Aorta (tissue), 5 donors: ENCODE measurements around the gene ZNF697. TPM values are rescaled to one million over a fixed set of nuclear protein-coding genes. Genes with fewer than 3 reads are reported as not detected.
A peak's percentile ranks its signal among the peaks of the same experiment; 100 is the strongest.

Experiments
- ATAC-seq: fragments of 200-7000 bp; cut with Tn5 transposase; one replicate; pipeline ENCODE4 v1.9.1; 2022; ENCODE audit warnings: moderate library complexity; ENCODE audit not compliant: low FRiP score
- DNase-seq, 2 donors: peaks; one replicate each; pipeline ENCODE4 v3.0.0-alpha.2; 2020
- H3K27ac ChIP-seq, 2 donors: one replicate each; pipeline ENCODE4 v1.5.1; 2013; ENCODE audit warnings: low read length in 2 of 2, mild to moderate bottlenecking in 2 of 2, moderate library complexity in 2 of 2, control low read depth in 1 of 2, inconsistent platforms in 1 of 2, low read depth in 1 of 2
- H3K27me3 ChIP-seq, 2 donors: one replicate each; pipeline ENCODE4 v1.6.1; 2013; ENCODE audit warnings: control low read depth in 1 of 2, low read length in 1 of 2, mild to moderate bottlenecking in 1 of 2, moderate library complexity in 1 of 2; ENCODE audit not compliant: insufficient read depth in 2 of 2, control insufficient read depth in 1 of 2
- H3K36me3 ChIP-seq, 2 donors: one replicate each; pipeline ENCODE4 v1.6.1; 2013; ENCODE audit warnings: control low read depth in 1 of 2, low read length in 1 of 2, mild to moderate bottlenecking in 1 of 2; ENCODE audit not compliant: insufficient read depth in 2 of 2, control insufficient read depth in 1 of 2
- H3K4me1 ChIP-seq, 2 donors: one replicate each; pipeline ENCODE4 v1.6.1; 2013; ENCODE audit warnings: low read length in 2 of 2, control low read depth in 1 of 2, mild to moderate bottlenecking in 1 of 2, moderate library complexity in 1 of 2; ENCODE audit not compliant: insufficient read depth in 2 of 2, control insufficient read depth in 1 of 2
- H3K4me3 ChIP-seq, 2 donors: one replicate each; pipeline ENCODE4 v1.5.1; 2013; ENCODE audit warnings: low read length in 2 of 2, control low read depth in 1 of 2, mild to moderate bottlenecking in 1 of 2
- H3K9me3 ChIP-seq: one replicate; pipeline ENCODE4 v1.6.1; 2013; ENCODE audit warnings: mild to moderate bottlenecking, low read length; ENCODE audit not compliant: control insufficient read depth
- WGBS, 2 donors: extraction: QIAGEN DNeasy Blood & Tissue Kit; methylation state at CpG; one replicate each; pipeline ENCODE4 v1.1.7; 2013; 5-methylcytosine and 5-hydroxymethylcytosine counted together
- intact Hi-C, 2 donors: fragments of 100-400 bp; cut with DNase I; formaldehyde crosslinking; loops; one replicate each; pipeline versions ENCODE4 v1.14.2 to v1.15.0; 2022
- polyA plus RNA-seq, 2 donors: library from polyadenylated mRNA; stranded (reverse); fragments of 200-250 nt; gene quantifications; one replicate each; pipeline ENCODE4 v1.2.3, GENCODE V29; 2013
- total RNA-seq, 2 donors: library from RNA; stranded (reverse); fragmentation: NEBNext Ultra II Directional; extraction: Animal tissue kit (Norgen Biotek cat#: 25700); gene quantifications; one replicate each; pipeline ENCODE4 v1.2.1, GENCODE V29; 2021
- donor health status: healthy with polysubstance abuse.
- donor health status: Bipolar disorder and iron deficiency.
- donor health status: DM: no; HTN: no; CAD: no.
- donor health status: DM: no; HTN: no; CAD: no.
- donor health status: DM: yes; HTN: yes; CAD: no.

Gene ZNF697
- total and polyA plus RNA-seq, 4 donors: 0.63 to 6.0 (median 3.2) TPM

GRCh38 chr1:119681560-119681959, 33.5 kb upstream of the ZNF697 start:
- no peaks in the 10 kb centered on the region for H3K36me3 ChIP-seq
- H3K27me3 ChIP-seq: no peaks in the 10 kb centered on the region
- intact Hi-C loops: no loop called here
- no peak for ATAC-seq
- H3K4me3 ChIP-seq: no peak overlapping the region
- H3K9me3 ChIP-seq: no peaks in the 10 kb centered on the region
- WGBS, 2 donors: 91 to 96% methylated on average over 2 of the region's 2 CpGs
- H3K27ac ChIP-seq: no peak overlapping the region
- DNase-seq: no peak
- H3K4me1 ChIP-seq: no peaks in the 10 kb centered on the region

GRCh38 chr1:119680723-119681122, 32.7 kb upstream of the ZNF697 start:
- H3K4me1 ChIP-seq: no peaks in the 10 kb centered on the region

GRCh38 chr1:119680193-119680592, 32.1 kb upstream of the ZNF697 start:
- H3K27ac ChIP-seq: no peak overlapping the region
- WGBS, 2 donors: 94 to 95% methylated on average over 3 of the region's 3 CpGs
- intact Hi-C loops: no loop called here
- H3K4me3 ChIP-seq: no peak overlapping the region
- DNase-seq (no peak), ATAC-seq (no peak)
- no peaks in the 10 kb centered on the region for H3K4me1 ChIP-seq
- no peaks in the 10 kb centered on the region for H3K9me3 ChIP-seq
- no peaks in the 10 kb centered on the region for H3K36me3 ChIP-seq
- H3K27me3 ChIP-seq: no peaks in the 10 kb centered on the region

More at GRCh38 chr1:119680723-119681122, 32.7 kb upstream of the ZNF697 start:
- 70 to 72% methylated on average over 2 of the region's 2 CpGs for WGBS, 2 donors
- no peaks in the 10 kb centered on the region for H3K36me3 ChIP-seq
- H3K27me3 ChIP-seq: no peaks in the 10 kb centered on the region
- H3K27ac ChIP-seq: no peak overlapping the region
- DNase-seq (no peak), ATAC-seq (no peak)
- no peak overlapping the region for H3K4me3 ChIP-seq
- no peaks in the 10 kb centered on the region for H3K9me3 ChIP-seq
- intact Hi-C loops: no loop called here

GRCh38 chr1:119679223-119679622, 31.2 kb upstream of the ZNF697 start:
- Histone ChIP-seq H3K27me3 (no peaks in the 10 kb centered on the region), H3K27ac (no peak overlapping the region), H3K4me3 (no peak overlapping the region), H3K36me3 (no peaks in the 10 kb centered on the region), H3K9me3 (no peaks in the 10 kb centered on the region), H3K4me1 (no peaks in the 10 kb centered on the region)
- DNase-seq (no peak), ATAC-seq (no peak)
- intact Hi-C loops: no loop called here
- WGBS, 2 donors: 96 to 100% methylated on average over 1 of the region's 1 CpG

GRCh38 chr1:119676571-119677206, 28.6 kb upstream of the ZNF697 start:
- WGBS, 2 donors: 93% methylated on average over 6 to 8 of the region's 8 CpGs
- intact Hi-C loops: no loop called here
- H3K27me3 ChIP-seq: no peaks in the 10 kb centered on the region
- H3K4me3 ChIP-seq: no peak overlapping the region
- H3K27ac ChIP-seq: no peak overlapping the region
- no peaks in the 10 kb centered on the region for H3K36me3 ChIP-seq
- H3K4me1 ChIP-seq: no peaks in the 10 kb centered on the region
- no peaks in the 10 kb centered on the region for H3K9me3 ChIP-seq
- peak; percentile 86 for ATAC-seq
- DNase-seq: peak in 1 of 2 donors; percentile 49

GRCh38 chr1:119675349-119676345, 27.6 kb upstream of the ZNF697 start:
- Histone ChIP-seq H3K27me3 (no peaks in the 10 kb centered on the region), H3K36me3 (no peaks in the 10 kb centered on the region), H3K4me3 (peak overlapping the region in 1 of 2 donors; percentile 69), H3K4me1 (no peaks in the 10 kb centered on the region), H3K27ac (no peak overlapping the region), H3K9me3 (no peaks in the 10 kb centered on the region)
- DNase-seq: peak; percentile 78 to 82
- peak; percentile 85 for ATAC-seq
- 4 to 5% methylated on average over 16 of the region's 16 CpGs for WGBS, 2 donors
- intact Hi-C loops: no loop called here

GRCh38 chr1:119674835-119675289, 26.8 kb upstream of the ZNF697 start:
- H3K4me3 ChIP-seq: no peak overlapping the region
- no peaks in the 10 kb centered on the region for H3K9me3 ChIP-seq
- H3K36me3 ChIP-seq: no peaks in the 10 kb centered on the region
- ATAC-seq: peak; percentile 66
- DNase-seq: no peak
- no peaks in the 10 kb centered on the region for H3K4me1 ChIP-seq
- 21 to 53% methylated on average over 6 of the region's 6 CpGs for WGBS, 2 donors
- intact Hi-C loops: no loop called here
- no peaks in the 10 kb centered on the region for H3K27me3 ChIP-seq
- no peak overlapping the region for H3K27ac ChIP-seq

GRCh38 chr1:119674111-119674526, 26.1 kb upstream of the ZNF697 start:
- intact Hi-C loops: no loop called here

More at GRCh38 chr1:119674111-119674526, 26.1 kb upstream of the ZNF697 start:
- Histone ChIP-seq H3K36me3 (no peaks in the 10 kb centered on the region), H3K27ac (no peak overlapping the region), H3K4me3 (no peak overlapping the region), H3K27me3 (no peaks in the 10 kb centered on the region), H3K9me3 (no peaks in the 10 kb centered on the region), H3K4me1 (no peaks in the 10 kb centered on the region)
- DNase-seq (no peak), ATAC-seq (no peak)
- WGBS, 2 donors: 80 to 84% methylated on average over 4 of the region's 4 CpGs
